Vagina (tissue), 2 donors: ENCODE data around the gene POU6F2. TPM values are rescaled to one million over a fixed set of nuclear protein-coding genes. Genes with fewer than 3 reads are reported as not detected.

Source experiments
- DNase-seq, 2 donors: peaks; one replicate each; pipeline ENCODE4 v3.0.0-alpha.2; 2017; ENCODE audit errors: extremely low spot score in 2 of 2
- H3K27ac ChIP-seq: fragments of 200-600 bp; sonication (generic); one replicate; pipeline ENCODE4 v1.5.1; 2019
- H3K27me3 ChIP-seq: fragments of 200-600 bp; sonication (generic); one replicate; pipeline ENCODE4 v1.5.1; 2019
- H3K36me3 ChIP-seq, 2 donors: fragments of 200-600 bp; sonication (generic); one replicate each; pipeline ENCODE4 v1.5.1; 2017 to 2019
- H3K4me1 ChIP-seq: fragments of 200-600 bp; sonication (generic); one replicate; pipeline ENCODE4 v1.5.1; 2019
- H3K4me3 ChIP-seq, 2 donors: fragments of 200-600 bp; sonication (generic); 1 replicate in 1 of 2; 2 replicates in 1 of 2; pipeline ENCODE4 v1.5.1; 2016 to 2019
- H3K9me3 ChIP-seq: fragments of 200-600 bp; sonication (generic); one replicate; pipeline ENCODE4 v1.5.1; 2019
- POLR2A ChIP-seq, 2 donors: fragments of 450-650 bp; IDR thresholded peaks; one replicate each; pipeline ENCODE4 v1.6.1; 2017; ENCODE audit warnings: antibody characterized with exemption in 2 of 2, mild to moderate bottlenecking in 2 of 2, moderate library complexity in 2 of 2
- POLR2AphosphoS5 ChIP-seq, 2 donors: sonication (generic); formaldehyde crosslinking; IDR thresholded peaks; one replicate each; pipeline ENCODE4 v1.9.0; 2017; ENCODE audit warnings: antibody characterized with exemption in 2 of 2, mild to moderate bottlenecking in 2 of 2, low read depth in 1 of 2; ENCODE audit not compliant: insufficient read depth in 1 of 2
- intact Hi-C: fragments of 100-400 bp; cut with DNase I; formaldehyde crosslinking; loops from one replicate; pipeline ENCODE4 v1.15.1; 2023
- total RNA-seq: library from RNA; depleted of rRNA; stranded (reverse); fragments of >200 nt; gene quantifications from one replicate; pipeline ENCODE4 v1.2.3, GENCODE V29; 2016
- TF ChIP-seq, protein P1 (sequence below), 3 experiments: fragments of 450-650 bp in 2 of 3; fragments of 200-600 bp in 1 of 3; sonication (generic) in 1 of 3; IDR thresholded peaks; one replicate each; pipeline ENCODE4 v1.5.1; 2017 to 2019; ENCODE audit warnings: antibody characterized with exemption in 3 of 3, mild to moderate bottlenecking in 2 of 3, moderate library complexity in 2 of 3

The POU6F2 gene
- total RNA-seq, 1 donor from 2014 or later, result not detected

DNA sequence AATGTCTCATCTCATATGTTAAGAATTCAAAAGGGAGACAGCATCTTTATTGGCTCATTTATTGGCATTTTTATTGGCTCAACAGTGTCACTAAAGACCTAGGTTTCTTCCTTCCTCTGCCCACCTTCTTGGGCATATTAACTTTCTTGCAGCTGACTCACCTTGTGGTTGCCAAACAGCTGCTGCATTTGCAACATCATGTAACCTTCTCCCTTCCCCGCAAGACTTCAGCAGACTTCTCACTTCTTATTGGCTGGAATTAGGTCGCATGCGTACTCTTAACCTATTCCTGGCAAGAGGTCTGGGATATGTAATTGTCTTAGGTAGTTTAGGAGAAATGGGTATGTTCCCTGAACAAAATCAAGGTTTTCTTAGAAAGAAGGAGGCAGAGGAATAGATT is 263.2 kb downstream of the POU6F2 start:
- no peak for TF ChIP-seq POLR2AphosphoS5 (IDR thresholded peaks at IDR 0.05; ENCODE audit: insufficient read depth in 1 of 2, low read depth in 1 of 2)
- TF ChIP-seq, protein P1, sequence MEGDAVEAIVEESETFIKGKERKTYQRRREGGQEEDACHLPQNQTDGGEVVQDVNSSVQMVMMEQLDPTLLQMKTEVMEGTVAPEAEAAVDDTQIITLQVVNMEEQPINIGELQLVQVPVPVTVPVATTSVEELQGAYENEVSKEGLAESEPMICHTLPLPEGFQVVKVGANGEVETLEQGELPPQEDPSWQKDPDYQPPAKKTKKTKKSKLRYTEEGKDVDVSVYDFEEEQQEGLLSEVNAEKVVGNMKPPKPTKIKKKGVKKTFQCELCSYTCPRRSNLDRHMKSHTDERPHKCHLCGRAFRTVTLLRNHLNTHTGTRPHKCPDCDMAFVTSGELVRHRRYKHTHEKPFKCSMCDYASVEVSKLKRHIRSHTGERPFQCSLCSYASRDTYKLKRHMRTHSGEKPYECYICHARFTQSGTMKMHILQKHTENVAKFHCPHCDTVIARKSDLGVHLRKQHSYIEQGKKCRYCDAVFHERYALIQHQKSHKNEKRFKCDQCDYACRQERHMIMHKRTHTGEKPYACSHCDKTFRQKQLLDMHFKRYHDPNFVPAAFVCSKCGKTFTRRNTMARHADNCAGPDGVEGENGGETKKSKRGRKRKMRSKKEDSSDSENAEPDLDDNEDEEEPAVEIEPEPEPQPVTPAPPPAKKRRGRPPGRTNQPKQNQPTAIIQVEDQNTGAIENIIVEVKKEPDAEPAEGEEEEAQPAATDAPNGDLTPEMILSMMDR (IDR thresholded peaks at IDR 0.05), result no peak
- TF ChIP-seq POLR2A (IDR thresholded peaks at IDR 0.05), result no peak
- H3K4me3 ChIP-seq, result no peak overlapping the region
- intact Hi-C loops, result no loop called here

GRCh38 chr7:39247576-39247975 is 269.9 kb downstream of the POU6F2 start:
- Histone ChIP-seq H3K27me3 (no peaks in the 10 kb centered on the region), H3K27ac (no peak overlapping the region), H3K4me3 (no peak overlapping the region), H3K4me1 (no peaks in the 10 kb centered on the region), H3K9me3 (no peaks in the 10 kb centered on the region), H3K36me3 (no peaks in the 10 kb centered on the region)
- intact Hi-C loops, result no loop called here
- TF ChIP-seq, protein P1 (IDR thresholded peaks at IDR 0.05), result no peak
- TF ChIP-seq POLR2AphosphoS5 (IDR thresholded peaks at IDR 0.05; ENCODE audit: insufficient read depth in 1 of 2, low read depth in 1 of 2), result no peak
- no peak for TF ChIP-seq POLR2A (IDR thresholded peaks at IDR 0.05)
- no peak for DNase-seq

More for the DNA sequence above, 263.2 kb downstream of the POU6F2 start:
- Histone ChIP-seq H3K9me3 (no peaks in the 10 kb centered on the region), H3K27me3 (no peaks in the 10 kb centered on the region), H3K27ac (no peak overlapping the region), H3K4me1 (no peaks in the 10 kb centered on the region), H3K36me3 (no peaks in the 10 kb centered on the region)
- no peak for DNase-seq

DNA sequence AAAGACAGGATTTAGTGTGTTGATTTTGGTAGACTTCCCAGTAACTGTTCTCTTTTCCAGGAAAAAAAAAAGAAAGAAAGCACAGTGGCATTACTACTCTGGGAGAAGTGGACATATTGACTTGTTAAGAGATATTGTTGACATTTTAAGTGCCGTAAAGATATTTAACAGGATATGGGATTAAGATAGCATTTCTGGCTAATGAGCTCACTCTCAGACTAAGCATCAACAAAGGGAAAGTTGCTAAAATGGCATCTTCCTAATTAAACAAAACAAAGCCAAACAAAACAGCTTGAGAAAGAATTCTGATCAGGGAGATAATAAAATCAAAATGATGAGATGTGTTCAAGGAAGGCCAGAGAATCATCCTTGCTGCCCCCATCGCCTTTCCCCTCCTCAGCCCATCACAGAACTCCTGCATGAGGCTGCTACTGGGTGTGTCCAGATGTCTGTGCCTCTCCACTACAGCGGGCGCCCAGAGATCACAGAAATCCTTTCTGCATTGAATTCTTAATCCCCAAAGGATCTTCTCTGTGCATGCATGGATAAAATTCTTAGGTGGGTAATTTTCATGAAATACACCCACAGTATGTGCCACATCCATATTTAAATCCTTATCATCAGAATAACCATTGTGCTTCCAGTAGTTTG is 270.5 kb downstream of the POU6F2 start:
- Histone ChIP-seq H3K4me3 (no peak overlapping the region), H3K27ac (no peak overlapping the region), H3K36me3 (no peaks in the 10 kb centered on the region), H3K4me1 (no peaks in the 10 kb centered on the region), H3K27me3 (no peaks in the 10 kb centered on the region), H3K9me3 (no peaks in the 10 kb centered on the region)
- intact Hi-C loops, result no loop called here
- TF ChIP-seq POLR2A (IDR thresholded peaks at IDR 0.05), result no peak
- no peak for TF ChIP-seq POLR2AphosphoS5 (IDR thresholded peaks at IDR 0.05; ENCODE audit: insufficient read depth in 1 of 2, low read depth in 1 of 2)
- TF ChIP-seq, protein P1 (IDR thresholded peaks at IDR 0.05), result no peak
- no peak for DNase-seq

- no peak overlapping the region for H3K27ac ChIP-seq
- no peak for DNase-seq
- no peaks in the 10 kb centered on the region for H3K4me1 ChIP-seq
- H3K9me3 ChIP-seq, result no peaks in the 10 kb centered on the region
- H3K4me3 ChIP-seq, result no peak overlapping the region
- TF ChIP-seq POLR2A (IDR thresholded peaks at IDR 0.05) (no peak), POLR2AphosphoS5 (IDR thresholded peaks at IDR 0.05; ENCODE audit: insufficient read depth in 1 of 2, low read depth in 1 of 2) (no peak)
- TF ChIP-seq, protein P1 (IDR thresholded peaks at IDR 0.05), result no peak
- H3K27me3 ChIP-seq, result no peaks in the 10 kb centered on the region
- intact Hi-C loops, result no loop called here
- no peaks in the 10 kb centered on the region for H3K36me3 ChIP-seq
Measured at GRCh38 chr7:39248692-39249090, 271.0 kb downstream of the POU6F2 start.

GRCh38 chr7:39249635-39250152 is 272.0 kb downstream of the POU6F2 start:
- no peaks in the 10 kb centered on the region for H3K9me3 ChIP-seq
- intact Hi-C loops, result no loop called here
- H3K27me3 ChIP-seq, result no peaks in the 10 kb centered on the region
- DNase-seq, result no peak
- H3K36me3 ChIP-seq, result no peaks in the 10 kb centered on the region
- H3K27ac ChIP-seq, result no peak overlapping the region
- H3K4me3 ChIP-seq, result no peak overlapping the region
- H3K4me1 ChIP-seq, result no peaks in the 10 kb centered on the region
- no peak for TF ChIP-seq POLR2AphosphoS5 (IDR thresholded peaks at IDR 0.05; ENCODE audit: insufficient read depth in 1 of 2, low read depth in 1 of 2)
- TF ChIP-seq POLR2A (IDR thresholded peaks at IDR 0.05), result no peak
- TF ChIP-seq, protein P1 (IDR thresholded peaks at IDR 0.05), result no peak
